Uterus (tissue), 2 donors: ENCODE data around the gene LIPN.

ENCODE experiments used
- CTCF ChIP-seq, 4 experiments: fragments of 200-600 bp in 2 of 4; fragments of 450-650 bp in 2 of 4; sonication (generic) in 2 of 4; IDR thresholded peaks; one replicate each; pipeline ENCODE4 v1.5.1; 2016 to 2019; ENCODE audit warnings: antibody characterized with exemption in 4 of 4, mild to moderate bottlenecking in 2 of 4, moderate library complexity in 1 of 4
- POLR2A ChIP-seq, 2 donors: fragments of 450-650 bp; IDR thresholded peaks; one replicate each; pipeline ENCODE4 v1.6.1; 2016; ENCODE audit warnings: antibody characterized with exemption in 2 of 2, mild to moderate bottlenecking in 1 of 2, moderate library complexity in 1 of 2

GRCh38 chr10:88827671-88828070, 67.9 kb downstream of the LIPN start:
- no peak for TF ChIP-seq CTCF (IDR thresholded peaks at IDR 0.05)
- TF ChIP-seq POLR2A (IDR thresholded peaks at IDR 0.05), result no peak
